Trophoblast cell (in vitro differentiated cells and primary cell): ENCODE data around the gene WWTR1.

Source experiments
- DNase-seq, 2 donors: peaks; one replicate each; pipeline ENCODE4 v3.0.0-alpha.2; 2016
- H2AFZ ChIP-seq: 2 replicates; pipeline ENCODE4 v1.6.1; 2013; ENCODE audit warnings: low read length, moderate library complexity, mild to moderate bottlenecking; ENCODE audit not compliant: insufficient read depth, poor library complexity
- H2AK5ac ChIP-seq: 2 replicates; pipeline ENCODE4 v1.6.1; 2013; ENCODE audit warnings: mild to moderate bottlenecking, low read length
- H2BK120ac ChIP-seq: 2 replicates; pipeline ENCODE4 v1.6.1; 2013; ENCODE audit warnings: low read length, mild to moderate bottlenecking, moderate library complexity; ENCODE audit not compliant: insufficient read depth, poor library complexity
- H2BK12ac ChIP-seq: 2 replicates; pipeline ENCODE4 v1.6.1; 2013; ENCODE audit warnings: mild to moderate bottlenecking, low read length, moderate library complexity
- H2BK5ac ChIP-seq: 2 replicates; pipeline ENCODE4 v1.6.1; 2013; ENCODE audit warnings: low read length, low read depth, moderate library complexity, mild to moderate bottlenecking; ENCODE audit not compliant: poor library complexity
- H3K14ac ChIP-seq: 2 replicates; pipeline ENCODE4 v1.6.1; 2013; ENCODE audit warnings: mild to moderate bottlenecking, low read length
- H3K18ac ChIP-seq: 2 replicates; pipeline ENCODE4 v1.6.1; 2013; ENCODE audit warnings: mild to moderate bottlenecking, low read length
- H3K23ac ChIP-seq: 2 replicates; pipeline ENCODE4 v1.6.1; 2013; ENCODE audit warnings: low read length
- H3K27ac ChIP-seq: 2 replicates; pipeline ENCODE4 v1.5.1; 2013; ENCODE audit warnings: low read depth, mild to moderate bottlenecking, inconsistent platforms, low read length, moderate library complexity
- H3K27me3 ChIP-seq: 2 replicates; pipeline ENCODE4 v1.6.1; 2013; ENCODE audit warnings: inconsistent platforms, mild to moderate bottlenecking, low read length, moderate library complexity; ENCODE audit not compliant: insufficient read depth
- H3K36me3 ChIP-seq, 2 experiments: 1 replicate in 1 of 2; 2 replicates in 1 of 2; pipeline ENCODE4 v1.6.1; 2013; ENCODE audit warnings: low read length in 2 of 2, mild to moderate bottlenecking in 2 of 2, moderate library complexity in 1 of 2; ENCODE audit not compliant: insufficient read depth in 2 of 2, control insufficient read depth in 1 of 2
- H3K4ac ChIP-seq: 2 replicates; pipeline ENCODE4 v1.6.1; 2013; ENCODE audit warnings: low read depth, mild to moderate bottlenecking, low read length, moderate library complexity
- H3K4me1 ChIP-seq, 2 experiments: 1 replicate in 1 of 2; 2 replicates in 1 of 2; pipeline ENCODE4 v1.6.1; 2013; ENCODE audit warnings: low read length in 2 of 2, mild to moderate bottlenecking in 2 of 2, moderate library complexity in 1 of 2; ENCODE audit not compliant: insufficient read depth in 2 of 2, control insufficient read depth in 1 of 2
- H3K4me2 ChIP-seq: 2 replicates; pipeline ENCODE4 v1.6.1; 2013; ENCODE audit warnings: inconsistent platforms, mild to moderate bottlenecking, low read length, moderate library complexity
- H3K4me3 ChIP-seq: 2 replicates; pipeline ENCODE4 v1.5.1; 2013; ENCODE audit warnings: mild to moderate bottlenecking, low read depth, low read length, inconsistent platforms
- H3K79me1 ChIP-seq: one replicate; pipeline ENCODE4 v1.6.1; 2013; ENCODE audit warnings: low read length
- H3K79me2 ChIP-seq: 2 replicates; pipeline ENCODE4 v1.6.1; 2013; ENCODE audit warnings: low read length, mild to moderate bottlenecking; ENCODE audit not compliant: control insufficient read depth, insufficient read depth, poor library complexity
- H3K9ac ChIP-seq: 2 replicates; pipeline ENCODE4 v1.6.1; 2013; ENCODE audit warnings: mild to moderate bottlenecking, low read length
- H3K9me3 ChIP-seq: 2 replicates; pipeline ENCODE4 v1.6.1; 2013; ENCODE audit warnings: low read depth, mild to moderate bottlenecking, control low read depth, inconsistent platforms, low read length; ENCODE audit not compliant: insufficient read depth
- H4K12ac ChIP-seq: 2 replicates; pipeline ENCODE4 v1.6.1; 2013; ENCODE audit warnings: low read depth, mild to moderate bottlenecking, low read length, moderate library complexity
- H4K8ac ChIP-seq: 2 replicates; pipeline ENCODE4 v1.6.1; 2013; ENCODE audit warnings: low read depth, mild to moderate bottlenecking, low read length, moderate library complexity
- H4K91ac ChIP-seq: one replicate; pipeline ENCODE4 v1.6.1; 2013; ENCODE audit warnings: low read depth, mild to moderate bottlenecking, low read length, moderate library complexity
- WGBS: extraction: QIAGEN DNeasy Blood & Tissue Kit; methylation state at CpG from one replicate; pipeline ENCODE4 v1.1.7; 2013; ENCODE audit warnings: missing lambda C conversion rate; ENCODE audit not compliant: insufficient read length, insufficient coverage; ENCODE audit errors: extremely low coverage; 5-methylcytosine and 5-hydroxymethylcytosine counted together

The WWTR1 gene

DNA sequence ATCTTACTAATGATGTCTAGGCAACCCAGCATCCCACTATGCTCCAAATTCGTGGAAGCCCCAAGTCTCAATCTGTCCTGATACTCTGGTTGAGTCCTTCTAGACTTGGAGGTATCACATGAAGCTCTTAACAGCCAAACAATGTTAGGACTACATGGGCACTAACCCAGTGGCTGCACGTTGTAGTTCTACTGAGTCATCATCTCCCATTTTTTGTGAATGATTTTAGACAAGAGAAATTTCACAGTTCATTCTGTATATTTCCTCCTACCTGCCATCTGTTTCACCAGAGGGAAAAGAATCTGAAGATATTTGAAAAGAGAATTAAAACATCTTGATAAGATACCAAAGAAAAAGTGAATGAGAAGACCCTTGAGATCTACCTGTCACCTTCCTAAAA is 9.8 kb upstream of the WWTR1 start:
- Histone ChIP-seq H4K12ac (no peak overlapping the region), H3K4me3 (no peak overlapping the region), H3K9me3 (no peaks in the 10 kb centered on the region), H3K79me2 (peaks cover 2% of the 10 kb centered on the region), H3K4me2 (no peak overlapping the region), H3K36me3 (no peaks in the 10 kb centered on the region), H3K27ac (no peak overlapping the region), H3K9ac (no peak overlapping the region), H3K14ac (no peak overlapping the region), H4K91ac (no peak overlapping the region), H4K8ac (no peak overlapping the region), H3K27me3 (no peaks in the 10 kb centered on the region), H3K4ac (peak overlapping the region; percentile 56), H2AK5ac (no peak overlapping the region), H2AFZ (no peak overlapping the region), H2BK5ac (no peak overlapping the region), H3K4me1 (peaks cover 16 to 18% of the 10 kb centered on the region in 2 experiments), H3K18ac (no peak overlapping the region), H3K23ac (no peak overlapping the region), H3K79me1 (peaks cover 11% of the 10 kb centered on the region), H2BK120ac (no peak overlapping the region), H2BK12ac (peak overlapping the region; percentile 85)
- WGBS: no CpG with 5 or more reads among the region's 2 CpGs
- peak; percentile 34 to 64 for DNase-seq

DNA sequence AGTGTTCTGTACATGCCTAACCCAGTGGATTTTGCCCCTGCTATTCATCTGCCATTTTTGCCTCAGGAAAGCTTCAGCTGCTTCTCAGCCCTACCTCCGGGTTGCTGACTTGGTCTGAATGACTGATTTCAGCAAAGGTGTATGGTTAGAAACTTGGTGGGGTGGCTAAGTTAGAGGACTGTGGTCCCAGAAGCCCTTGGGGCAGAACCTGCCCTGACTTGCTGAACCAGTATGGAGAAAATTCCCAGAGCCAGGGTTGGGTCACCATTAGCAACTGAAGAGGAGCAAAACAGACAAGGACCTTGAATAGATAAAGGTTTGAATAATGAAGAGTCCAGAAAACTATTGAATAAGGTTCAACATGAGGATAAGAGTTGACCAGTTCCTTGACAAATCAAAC is 6.1 kb upstream of the WWTR1 start:
- Histone ChIP-seq H3K27ac (peak overlapping the region; percentile 57), H3K14ac (no peak overlapping the region), H4K12ac (no peak overlapping the region), H3K79me2 (peaks cover under 1% of the 10 kb centered on the region), H3K79me1 (peaks cover 2% of the 10 kb centered on the region), H2BK120ac (no peak overlapping the region), H3K4me1 (peaks cover 7 to 15% of the 10 kb centered on the region in 2 experiments), H3K4ac (no peak overlapping the region), H3K27me3 (no peaks in the 10 kb centered on the region), H3K9ac (no peak overlapping the region), H3K23ac (no peak overlapping the region), H2BK12ac (no peak overlapping the region), H2BK5ac (no peak overlapping the region), H3K18ac (no peak overlapping the region), H3K4me3 (no peak overlapping the region), H2AFZ (no peak overlapping the region), H3K4me2 (no peak overlapping the region), H2AK5ac (no peak overlapping the region), H4K91ac (peak overlapping the region; percentile 32), H3K9me3 (no peaks in the 10 kb centered on the region), H3K36me3 (no peaks in the 10 kb centered on the region), H4K8ac (no peak overlapping the region)
- WGBS: no CpG with 5 or more reads among the region's 1 CpG
- DNase-seq: peak; percentile 81 to 92

DNA sequence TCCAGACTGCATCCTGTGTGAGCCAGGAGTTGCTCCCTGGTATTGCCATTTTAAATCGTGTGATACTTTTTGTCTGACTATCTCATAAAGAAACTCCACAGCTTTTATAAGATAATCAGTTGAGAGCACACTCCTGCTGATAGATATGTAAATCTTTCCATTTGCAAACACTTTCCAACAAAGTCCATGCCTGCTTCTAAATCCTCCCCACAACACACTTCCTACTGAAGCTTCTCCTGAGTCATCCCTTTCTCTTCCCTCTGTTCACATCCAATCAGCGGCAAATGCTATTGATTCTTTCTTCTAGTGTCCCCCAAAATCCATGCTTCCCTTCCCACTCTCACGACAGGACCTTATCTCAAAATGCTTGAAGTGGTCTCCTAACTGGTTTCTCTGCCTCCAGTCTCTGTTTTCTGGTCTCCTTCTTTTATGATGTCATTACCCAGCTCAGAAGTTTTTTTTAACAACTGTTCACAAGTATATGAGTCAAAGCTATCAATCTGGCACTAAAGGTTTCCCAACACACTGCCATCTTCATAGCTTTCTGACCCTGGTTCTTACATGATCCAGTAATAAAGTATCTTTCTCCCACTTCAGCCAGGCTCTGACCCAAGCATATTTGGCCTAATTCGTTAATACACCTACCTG is 4.5 kb upstream of the WWTR1 start:
- no peaks in the 10 kb centered on the region for H3K9me3 ChIP-seq
- WGBS: no CpG with 5 or more reads among the region's 4 CpGs

DNA sequence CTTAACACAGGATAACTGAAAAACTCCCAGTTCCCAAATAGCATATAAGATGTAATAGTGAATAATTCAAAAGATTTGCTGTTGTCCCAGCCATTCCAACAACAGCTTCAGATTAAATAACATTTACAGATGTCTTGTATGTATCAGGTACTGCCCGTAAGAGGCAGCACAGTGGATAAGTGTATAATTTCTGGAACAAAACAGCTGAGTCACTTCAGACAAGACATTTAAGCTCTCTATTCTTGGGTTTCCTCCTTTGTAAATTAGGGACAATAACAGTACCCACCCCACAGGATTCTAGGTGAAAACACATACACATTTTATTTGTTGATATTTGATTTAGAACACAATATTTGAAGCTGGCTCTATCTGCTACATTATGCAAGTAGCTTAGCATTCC is 2.6 kb upstream of the WWTR1 start:
- Histone ChIP-seq H3K9ac (no peak overlapping the region), H3K27me3 (no peaks in the 10 kb centered on the region), H3K27ac (no peak overlapping the region), H3K4me1 (peaks cover 18 to 22% of the 10 kb centered on the region in 2 experiments), H3K79me2 (peaks cover 25% of the 10 kb centered on the region), H3K79me1 (peaks cover 26% of the 10 kb centered on the region), H3K4ac (no peak overlapping the region), H4K91ac (no peak overlapping the region), H2BK120ac (no peak overlapping the region), H2BK12ac (no peak overlapping the region), H4K12ac (no peak overlapping the region), H2AFZ (no peak overlapping the region), H3K4me2 (no peak overlapping the region), H2BK5ac (no peak overlapping the region), H3K23ac (no peak overlapping the region), H3K36me3 (no peaks in the 10 kb centered on the region), H3K9me3 (no peaks in the 10 kb centered on the region), H3K4me3 (no peak overlapping the region), H3K18ac (no peak overlapping the region), H3K14ac (no peak overlapping the region), H4K8ac (no peak overlapping the region), H2AK5ac (no peak overlapping the region)
- WGBS: no CpG with 5 or more reads among the region's 1 CpG
- DNase-seq: no peak

More for the DNA sequence above, 4.5 kb upstream of the WWTR1 start:
- Histone ChIP-seq H3K18ac (no peak overlapping the region), H4K91ac (no peak overlapping the region), H3K27me3 (no peaks in the 10 kb centered on the region), H3K4me2 (no peak overlapping the region), H3K14ac (peak overlapping the region; percentile 53), H3K27ac (peak overlapping the region; percentile 50), H2AFZ (no peak overlapping the region), H3K4ac (no peak overlapping the region), H3K4me1 (peaks cover 13 to 22% of the 10 kb centered on the region in 2 experiments), H2AK5ac (no peak overlapping the region), H3K79me2 (peaks cover 12% of the 10 kb centered on the region), H2BK12ac (peak overlapping the region; percentile 73), H4K12ac (no peak overlapping the region), H3K4me3 (no peak overlapping the region), H2BK5ac (peak overlapping the region; percentile 31), H3K79me1 (peaks cover 16% of the 10 kb centered on the region), H2BK120ac (peak overlapping the region; percentile 11), H3K9ac (no peak overlapping the region), H3K23ac (no peak overlapping the region), H4K8ac (no peak overlapping the region), H3K36me3 (no peaks in the 10 kb centered on the region)
- DNase-seq: no peak
